Ascending aorta (tissue), 2 donors: ENCODE data around the gene CKLF. TPM values are rescaled to one million over a fixed set of nuclear protein-coding genes. Genes with fewer than 3 reads are reported as not detected.

Source experiments
- DNase-seq, 2 donors: peaks; one replicate each; pipeline ENCODE4 v3.0.0-alpha.2; 2019; ENCODE audit warnings: low spot score in 2 of 2
- H3K27ac ChIP-seq, 2 donors: fragments of 200-600 bp; sonication (generic); one replicate each; pipeline ENCODE4 v1.5.1; 2016 to 2017; ENCODE audit warnings: mild to moderate bottlenecking in 1 of 2
- H3K27me3 ChIP-seq: fragments of 200-600 bp; sonication (generic); one replicate; pipeline ENCODE4 v1.5.1; 2017
- H3K36me3 ChIP-seq, 2 donors: fragments of 200-600 bp; sonication (generic); one replicate each; pipeline ENCODE4 v1.5.1; 2016
- H3K4me1 ChIP-seq, 2 donors: fragments of 200-600 bp; sonication (generic); one replicate each; pipeline ENCODE4 v1.5.1; 2016 to 2017; ENCODE audit warnings: mild to moderate bottlenecking in 1 of 2
- H3K4me3 ChIP-seq, 2 donors: fragments of 200-600 bp; sonication (generic); one replicate each; pipeline ENCODE4 v1.5.1; 2016 to 2017; ENCODE audit warnings: mild to moderate bottlenecking in 1 of 2
- H3K9me3 ChIP-seq, 2 donors: fragments of 200-600 bp; sonication (generic); one replicate each; pipeline ENCODE4 v1.5.1; 2016
- intact Hi-C: fragments of 100-400 bp; cut with DNase I; formaldehyde crosslinking; loops from one replicate; pipeline ENCODE4 v1.15.1; 2023
- total RNA-seq: library from RNA; depleted of rRNA; stranded (reverse); fragments of >200 nt; gene quantifications from one replicate; pipeline ENCODE4 v1.1.0, GENCODE V29; 2016
- TF ChIP-seq, protein P1 (sequence below), 3 experiments: fragments of 200-600 bp in 2 of 3; fragments of 450-650 bp in 1 of 3; sonication (generic) in 2 of 3; IDR thresholded peaks; one replicate each; pipeline ENCODE4 v1.5.1; 2016 to 2019; ENCODE audit warnings: antibody characterized with exemption in 3 of 3, mild to moderate bottlenecking in 1 of 3, moderate library complexity in 1 of 3

CKLF gene
- total RNA-seq, 1 donor from 2014 or later = not detected

DNA sequence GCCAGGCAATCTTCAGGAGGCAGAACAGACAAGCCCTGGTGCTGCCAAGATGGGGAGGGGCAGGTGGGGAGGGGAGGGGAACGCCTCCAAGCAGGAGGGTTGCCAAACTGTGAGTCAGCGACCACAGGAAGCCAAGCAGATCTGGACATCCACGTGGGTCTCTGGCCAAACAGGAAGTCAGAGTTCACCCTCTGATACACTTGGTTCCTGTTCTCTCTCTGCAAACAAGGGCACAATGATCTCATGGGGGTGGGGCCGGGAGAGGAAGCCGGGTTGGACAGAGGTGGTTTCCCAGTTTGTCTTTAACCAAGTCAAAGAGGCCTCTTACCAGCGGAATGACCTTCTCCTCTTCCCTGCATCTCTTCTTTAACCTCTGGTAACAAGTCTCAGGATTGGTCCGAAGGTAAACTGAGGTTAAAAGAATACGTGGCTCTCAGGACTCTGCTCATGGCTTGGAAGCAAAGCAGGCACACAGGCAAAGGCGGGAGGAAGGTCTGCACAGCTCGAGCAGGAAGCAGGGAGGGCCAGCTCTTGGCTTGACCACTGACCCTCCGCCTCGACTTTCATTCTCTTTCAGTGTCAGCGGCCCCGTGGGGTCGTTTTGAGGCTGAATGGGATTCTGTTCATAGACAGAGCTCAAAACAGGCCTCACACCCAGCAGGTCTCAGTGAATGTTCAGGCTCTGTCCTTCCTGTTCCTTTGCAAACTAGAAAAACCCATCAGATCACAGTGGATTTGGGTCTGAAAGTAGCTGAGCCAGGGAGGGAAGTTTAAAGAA is 35.4 kb upstream of the CKLF start:
- peak; percentile 94 to 99 for DNase-seq
- peak overlapping the region; percentile 98 to 99 for H3K27ac ChIP-seq
- no peaks in the 10 kb centered on the region for H3K36me3 ChIP-seq
- TF ChIP-seq, protein P1, sequence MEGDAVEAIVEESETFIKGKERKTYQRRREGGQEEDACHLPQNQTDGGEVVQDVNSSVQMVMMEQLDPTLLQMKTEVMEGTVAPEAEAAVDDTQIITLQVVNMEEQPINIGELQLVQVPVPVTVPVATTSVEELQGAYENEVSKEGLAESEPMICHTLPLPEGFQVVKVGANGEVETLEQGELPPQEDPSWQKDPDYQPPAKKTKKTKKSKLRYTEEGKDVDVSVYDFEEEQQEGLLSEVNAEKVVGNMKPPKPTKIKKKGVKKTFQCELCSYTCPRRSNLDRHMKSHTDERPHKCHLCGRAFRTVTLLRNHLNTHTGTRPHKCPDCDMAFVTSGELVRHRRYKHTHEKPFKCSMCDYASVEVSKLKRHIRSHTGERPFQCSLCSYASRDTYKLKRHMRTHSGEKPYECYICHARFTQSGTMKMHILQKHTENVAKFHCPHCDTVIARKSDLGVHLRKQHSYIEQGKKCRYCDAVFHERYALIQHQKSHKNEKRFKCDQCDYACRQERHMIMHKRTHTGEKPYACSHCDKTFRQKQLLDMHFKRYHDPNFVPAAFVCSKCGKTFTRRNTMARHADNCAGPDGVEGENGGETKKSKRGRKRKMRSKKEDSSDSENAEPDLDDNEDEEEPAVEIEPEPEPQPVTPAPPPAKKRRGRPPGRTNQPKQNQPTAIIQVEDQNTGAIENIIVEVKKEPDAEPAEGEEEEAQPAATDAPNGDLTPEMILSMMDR (IDR thresholded peaks at IDR 0.05) = no peak
- H3K4me3 ChIP-seq = peak overlapping the region; percentile 20 to 36
- H3K9me3 ChIP-seq = no peaks in the 10 kb centered on the region
- peaks cover 26 to 63% of the 10 kb centered on the region in 2 donors for H3K4me1 ChIP-seq
- no peaks in the 10 kb centered on the region for H3K27me3 ChIP-seq
- intact Hi-C loops = loop anchor here (1.0 to 2.0 kb wide), 3 partner anchors 14 to 33 kb away; partner anchors contain the start of gene TK2

DNA sequence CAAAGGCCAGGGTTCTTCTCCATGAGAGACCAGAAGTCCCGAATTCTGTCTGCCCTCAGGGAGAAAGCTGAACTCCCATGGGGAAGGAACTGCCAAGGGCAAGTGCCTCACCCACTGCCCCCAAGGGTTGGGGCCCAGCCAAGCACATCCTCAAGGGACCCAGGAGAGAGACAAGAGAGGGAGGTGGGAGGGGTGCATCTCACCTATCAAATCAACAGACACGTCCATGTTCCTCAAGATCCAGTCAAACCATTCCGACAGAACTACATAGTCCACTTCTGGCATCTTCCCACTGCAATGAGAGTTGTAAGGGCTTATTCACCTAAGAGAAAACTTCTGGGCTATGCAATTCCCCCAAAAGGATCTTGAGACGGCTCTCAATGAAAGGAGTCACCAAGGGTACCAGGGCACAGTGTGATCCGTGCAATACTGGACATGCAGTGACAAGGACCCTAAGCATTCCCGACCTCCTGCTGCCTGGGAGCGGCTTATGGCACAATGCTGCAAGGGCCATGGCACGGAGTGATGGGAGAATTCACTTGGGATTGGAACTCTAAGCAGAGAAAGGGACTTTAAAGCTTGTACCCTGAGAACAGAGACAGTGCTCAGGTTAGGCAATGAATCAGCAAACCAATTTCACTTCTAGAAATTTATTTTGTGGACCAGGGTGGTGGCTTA is 34.7 kb upstream of the CKLF start:
- H3K27me3 ChIP-seq = no peaks in the 10 kb centered on the region
- no peak for DNase-seq
- TF ChIP-seq, protein P1 (IDR thresholded peaks at IDR 0.05) = no peak
- H3K9me3 ChIP-seq = no peaks in the 10 kb centered on the region
- intact Hi-C loops = loop anchor here (1.0 to 2.0 kb wide), 3 partner anchors 15 to 33 kb away; partner anchors contain the start of gene TK2
- H3K4me1 ChIP-seq = peaks cover 19 to 56% of the 10 kb centered on the region in 2 donors
- peak overlapping the region; percentile 98 to 99 for H3K27ac ChIP-seq
- no peak overlapping the region for H3K4me3 ChIP-seq
- H3K36me3 ChIP-seq = no peaks in the 10 kb centered on the region

DNA sequence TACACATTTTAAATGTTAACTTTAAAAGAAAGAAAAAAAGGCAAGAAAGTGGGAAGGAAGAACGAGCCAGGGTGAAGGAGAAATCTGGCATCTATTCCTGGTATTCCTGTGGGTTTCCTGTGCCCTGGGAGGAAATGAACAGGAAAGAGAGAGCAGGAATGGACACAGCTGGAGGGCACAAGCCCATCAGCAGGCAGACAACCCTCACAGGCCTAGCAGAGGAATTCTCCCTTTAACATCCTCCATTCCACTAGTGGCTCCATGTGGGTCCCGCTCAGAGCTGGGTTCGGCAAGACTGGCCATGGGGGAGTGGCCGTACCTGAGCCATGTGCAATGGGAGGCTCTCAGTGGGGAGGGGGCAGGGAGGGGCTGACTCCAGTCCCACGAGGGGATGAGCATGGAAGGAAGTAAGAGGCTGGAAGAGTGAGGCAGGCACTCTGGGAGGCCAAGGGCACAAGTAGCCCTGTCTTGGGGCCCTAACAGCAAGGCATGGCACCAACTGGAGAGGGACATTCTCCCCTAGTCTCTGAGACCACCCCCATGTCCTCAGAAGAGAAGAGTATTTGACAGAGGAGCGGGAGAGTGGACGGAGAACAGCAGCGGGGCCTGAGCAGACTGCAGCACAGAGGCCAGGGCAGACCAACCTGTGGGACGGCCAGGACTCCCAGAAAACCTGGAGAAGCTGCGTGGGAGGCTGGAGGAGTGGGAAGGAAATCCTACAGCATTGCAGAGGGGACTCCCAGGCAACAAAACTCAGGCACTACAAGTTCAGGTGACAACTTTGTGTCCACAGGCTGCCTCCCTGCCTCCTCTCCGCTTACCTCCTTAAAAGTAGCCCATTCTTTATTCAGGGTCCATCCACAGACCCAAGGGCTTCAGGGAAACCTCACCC is 32.6 kb upstream of the CKLF start:
- H3K27me3 ChIP-seq = no peaks in the 10 kb centered on the region
- no peaks in the 10 kb centered on the region for H3K9me3 ChIP-seq
- intact Hi-C loops = no loop called here
- H3K36me3 ChIP-seq = peaks cover 0 to 4% of the 10 kb centered on the region in 2 donors
- no peak for DNase-seq
- H3K4me1 ChIP-seq = peaks cover 19 to 43% of the 10 kb centered on the region in 2 donors
- H3K4me3 ChIP-seq = no peak overlapping the region
- TF ChIP-seq, protein P1 (IDR thresholded peaks at IDR 0.05) = no peak
- peak overlapping the region; percentile 98 to 99 for H3K27ac ChIP-seq

DNA sequence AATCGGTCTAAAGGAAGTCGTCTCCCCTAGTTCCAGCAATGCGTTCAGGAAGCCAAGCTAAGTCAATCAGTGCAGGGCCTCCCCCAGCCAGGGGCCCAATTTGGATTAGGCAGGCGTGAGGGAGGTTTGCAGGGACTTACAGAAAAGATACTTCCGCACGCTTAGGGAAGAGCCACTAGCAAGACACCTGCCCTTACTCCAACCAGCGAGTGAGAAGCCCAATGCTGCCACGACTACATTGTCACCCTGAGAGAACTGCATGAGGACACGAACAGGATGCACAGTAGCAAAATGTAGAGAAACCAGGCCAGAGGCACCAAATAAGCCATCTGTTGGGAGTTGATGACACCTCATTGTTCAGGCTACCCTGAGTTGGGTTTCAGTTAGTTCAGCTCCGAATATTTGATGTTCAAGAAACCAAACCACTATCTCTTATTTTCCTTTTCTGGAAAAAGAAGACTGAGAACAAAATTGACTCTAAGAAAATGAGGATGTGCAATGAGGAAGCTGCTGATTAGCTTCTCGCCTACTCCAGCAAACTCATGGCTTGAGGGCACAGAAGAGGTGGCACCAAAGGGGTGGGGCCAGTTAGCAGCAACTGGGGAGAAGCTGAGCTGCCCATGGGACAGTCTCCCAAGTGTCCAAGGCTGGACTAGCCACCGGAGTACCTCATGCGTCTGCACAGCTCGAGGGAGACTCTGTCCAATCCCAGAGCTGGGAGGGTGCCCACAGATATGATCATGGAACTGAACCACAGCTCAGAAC is 31.8 kb upstream of the CKLF start:
- no peak for DNase-seq
- Histone ChIP-seq H3K4me3 (no peak overlapping the region), H3K9me3 (no peaks in the 10 kb centered on the region), H3K27me3 (no peaks in the 10 kb centered on the region), H3K4me1 (peaks cover 17 to 38% of the 10 kb centered on the region in 2 donors), H3K27ac (peak overlapping the region; percentile 98 to 99), H3K36me3 (peaks cover 8% of the 10 kb centered on the region in 2 donors)
- intact Hi-C loops = no loop called here
- TF ChIP-seq, protein P1 (IDR thresholded peaks at IDR 0.05) = no peak
